ENCODE data around the gene AKAP9.
A peak's percentile ranks its signal among the peaks of the same experiment; 100 is the strongest.

The AKAP9 gene

DNA sequence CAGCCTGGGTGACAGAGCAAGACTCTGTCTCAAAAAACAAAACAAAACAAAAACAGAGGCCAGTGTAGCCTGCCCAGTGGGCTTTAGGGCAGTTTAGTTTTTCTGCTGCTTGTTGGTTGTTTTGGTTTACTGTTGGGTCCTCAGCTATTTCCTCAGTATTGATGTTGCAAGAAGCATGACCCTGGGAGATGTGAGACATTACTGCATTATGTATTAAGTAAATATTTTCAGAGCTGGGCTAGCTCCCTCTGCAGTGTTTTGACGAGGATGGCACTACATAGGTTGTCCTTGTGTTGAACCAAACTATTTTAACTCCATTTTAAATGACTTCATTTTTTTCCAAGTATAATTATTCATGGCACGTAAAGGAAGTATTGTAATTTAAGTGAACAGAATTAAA lies 4.8 kb downstream of the AKAP9 start:
- TF ChIP-seq EZH2phosphoT487 (IDR thresholded peaks at IDR 0.05; ENCODE audit: borderline replicate concordance, low read length): no peak
- TF ChIP-seq, protein P1, sequence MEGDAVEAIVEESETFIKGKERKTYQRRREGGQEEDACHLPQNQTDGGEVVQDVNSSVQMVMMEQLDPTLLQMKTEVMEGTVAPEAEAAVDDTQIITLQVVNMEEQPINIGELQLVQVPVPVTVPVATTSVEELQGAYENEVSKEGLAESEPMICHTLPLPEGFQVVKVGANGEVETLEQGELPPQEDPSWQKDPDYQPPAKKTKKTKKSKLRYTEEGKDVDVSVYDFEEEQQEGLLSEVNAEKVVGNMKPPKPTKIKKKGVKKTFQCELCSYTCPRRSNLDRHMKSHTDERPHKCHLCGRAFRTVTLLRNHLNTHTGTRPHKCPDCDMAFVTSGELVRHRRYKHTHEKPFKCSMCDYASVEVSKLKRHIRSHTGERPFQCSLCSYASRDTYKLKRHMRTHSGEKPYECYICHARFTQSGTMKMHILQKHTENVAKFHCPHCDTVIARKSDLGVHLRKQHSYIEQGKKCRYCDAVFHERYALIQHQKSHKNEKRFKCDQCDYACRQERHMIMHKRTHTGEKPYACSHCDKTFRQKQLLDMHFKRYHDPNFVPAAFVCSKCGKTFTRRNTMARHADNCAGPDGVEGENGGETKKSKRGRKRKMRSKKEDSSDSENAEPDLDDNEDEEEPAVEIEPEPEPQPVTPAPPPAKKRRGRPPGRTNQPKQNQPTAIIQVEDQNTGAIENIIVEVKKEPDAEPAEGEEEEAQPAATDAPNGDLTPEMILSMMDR (IDR thresholded peaks at IDR 0.05; ENCODE audit: low read depth, low read length, poor library complexity, severe bottlenecking): no peak
- no peaks in the 10 kb centered on the region for H3K27me3 ChIP-seq (ENCODE audit: control insufficient read depth, low read length)
- H3K9me2 ChIP-seq (replicated peaks; ENCODE audit: control insufficient read depth, low read length): no peaks in the 10 kb centered on the region
- 0 out of 2 replicates have a peak, but pooled peaks cover 3% of the 10 kb centered on the region for H4K20me1 ChIP-seq (ENCODE audit: control insufficient read depth, insufficient read depth, low read depth, low read length)
- peaks cover 11% of the 10 kb centered on the region for H3K36me3 ChIP-seq (ENCODE audit: control insufficient read depth, low read length)
- no peaks in the 10 kb centered on the region for H3F3A ChIP-seq (ENCODE audit: control insufficient read depth, insufficient read depth)
- H3K4me2 ChIP-seq (ENCODE audit: low read length): no peak overlapping the region
- H3K4me3 ChIP-seq (ENCODE audit: low read length): no peak overlapping the region
- no peaks in the 10 kb centered on the region for H3K9me3 ChIP-seq (ENCODE audit: control insufficient read depth, insufficient read depth, low read length)
- H3K79me2 ChIP-seq (ENCODE audit: control insufficient read depth, low read length): peaks cover 98% of the 10 kb centered on the region
- no peak overlapping the region for H3K27ac ChIP-seq (ENCODE audit: low read depth, low read length)
- peaks cover 24% of the 10 kb centered on the region for H3K4me1 ChIP-seq (ENCODE audit: control insufficient read depth, low read length)

GRCh38 chr7:91946549-91946948 lies 5.9 kb downstream of the AKAP9 start:
- Histone ChIP-seq H4K20me1 (ENCODE audit: control insufficient read depth, insufficient read depth, low read depth, low read length) (0 out of 2 replicates have a peak, but pooled peaks cover 3% of the 10 kb centered on the region), H3K4me2 (ENCODE audit: low read length) (peak overlapping the region; percentile 22), H3K4me3 (ENCODE audit: low read length) (no peak overlapping the region), H3K79me2 (ENCODE audit: control insufficient read depth, low read length) (peaks cover 97% of the 10 kb centered on the region), H3K9me2 (replicated peaks; ENCODE audit: control insufficient read depth, low read length) (no peaks in the 10 kb centered on the region), H3K27me3 (ENCODE audit: control insufficient read depth, low read length) (no peaks in the 10 kb centered on the region), H3K27ac (ENCODE audit: low read depth, low read length) (no peak overlapping the region), H3F3A (ENCODE audit: control insufficient read depth, insufficient read depth) (no peaks in the 10 kb centered on the region), H3K9me3 (ENCODE audit: control insufficient read depth, insufficient read depth, low read length) (no peaks in the 10 kb centered on the region), H3K4me1 (ENCODE audit: control insufficient read depth, low read length) (peaks cover 24% of the 10 kb centered on the region), H3K36me3 (ENCODE audit: control insufficient read depth, low read length) (peaks cover 8% of the 10 kb centered on the region)
- TF ChIP-seq EZH2phosphoT487 (IDR thresholded peaks at IDR 0.05; ENCODE audit: borderline replicate concordance, low read length): no peak
- TF ChIP-seq, protein P1 (IDR thresholded peaks at IDR 0.05; ENCODE audit: low read depth, low read length, poor library complexity, severe bottlenecking): no peak

- Histone ChIP-seq H3K36me3 (ENCODE audit: control insufficient read depth, low read length) (peaks cover 8% of the 10 kb centered on the region), H3K27ac (ENCODE audit: low read depth, low read length) (no peak overlapping the region), H3K27me3 (ENCODE audit: control insufficient read depth, low read length) (no peaks in the 10 kb centered on the region), H3K4me3 (ENCODE audit: low read length) (no peak overlapping the region), H3K9me2 (replicated peaks; ENCODE audit: control insufficient read depth, low read length) (no peaks in the 10 kb centered on the region), H3K4me1 (ENCODE audit: control insufficient read depth, low read length) (peaks cover 11% of the 10 kb centered on the region), H3F3A (ENCODE audit: control insufficient read depth, insufficient read depth) (no peaks in the 10 kb centered on the region), H3K4me2 (ENCODE audit: low read length) (no peak overlapping the region), H3K9me3 (ENCODE audit: control insufficient read depth, insufficient read depth, low read length) (no peaks in the 10 kb centered on the region), H4K20me1 (ENCODE audit: control insufficient read depth, insufficient read depth, low read depth, low read length) (no peaks in the 10 kb centered on the region), H3K79me2 (ENCODE audit: control insufficient read depth, low read length) (peaks cover 96% of the 10 kb centered on the region)
- TF ChIP-seq EZH2phosphoT487 (IDR thresholded peaks at IDR 0.05; ENCODE audit: borderline replicate concordance, low read length): no peak
- TF ChIP-seq, protein P1 (IDR thresholded peaks at IDR 0.05; ENCODE audit: low read depth, low read length, poor library complexity, severe bottlenecking): no peak
Observed at GRCh38 chr7:91947948-91948347, 7.3 kb downstream of the AKAP9 start.
